GM12874 (cell line): ENCODE results near the gene CC2D2A.

ENCODE experiments used
- CTCF ChIP-seq: IDR thresholded peaks from 2 replicates; pipeline ENCODE4 v1.5.1; 2011; ENCODE audit warnings: low read depth, mild to moderate bottlenecking, control low read depth, low read length, moderate library complexity; ENCODE audit not compliant: insufficient read depth

The CC2D2A gene

GRCh38 chr4:15501941-15502340, 32.3 kb downstream of the CC2D2A start:
- no peak for TF ChIP-seq CTCF

- no peak for TF ChIP-seq CTCF
These were observed 32.7 kb downstream of the CC2D2A start for GRCh38 chr4:15502384-15502783.

GRCh38 chr4:15504041-15504440, 34.4 kb downstream of the CC2D2A start:
- TF ChIP-seq CTCF = no peak

GRCh38 chr4:15506464-15506863, 36.8 kb downstream of the CC2D2A start:
- TF ChIP-seq CTCF = no peak

GRCh38 chr4:15507679-15508078, 38.0 kb downstream of the CC2D2A start:
- no peak for TF ChIP-seq CTCF

GRCh38 chr4:15510961-15511360, 41.3 kb downstream of the CC2D2A start:
- TF ChIP-seq CTCF = no peak

- TF ChIP-seq CTCF = no peak
These were observed 43.9 kb downstream of the CC2D2A start for GRCh38 chr4:15513545-15513944.

GRCh38 chr4:15515106-15515505, 45.4 kb downstream of the CC2D2A start:
- TF ChIP-seq CTCF = no peak
